ENCODE measurements around the gene CNEP1R1. TPM values are rescaled to one million over a fixed set of nuclear protein-coding genes. Genes with fewer than 3 reads are reported as not detected.
A peak's percentile ranks its signal among the peaks of the same experiment; 100 is the strongest.

Gene CNEP1R1
- polyA plus RNA-seq, 3 donors, result 21.0 to 33.1 (median 30.6) TPM

DNA sequence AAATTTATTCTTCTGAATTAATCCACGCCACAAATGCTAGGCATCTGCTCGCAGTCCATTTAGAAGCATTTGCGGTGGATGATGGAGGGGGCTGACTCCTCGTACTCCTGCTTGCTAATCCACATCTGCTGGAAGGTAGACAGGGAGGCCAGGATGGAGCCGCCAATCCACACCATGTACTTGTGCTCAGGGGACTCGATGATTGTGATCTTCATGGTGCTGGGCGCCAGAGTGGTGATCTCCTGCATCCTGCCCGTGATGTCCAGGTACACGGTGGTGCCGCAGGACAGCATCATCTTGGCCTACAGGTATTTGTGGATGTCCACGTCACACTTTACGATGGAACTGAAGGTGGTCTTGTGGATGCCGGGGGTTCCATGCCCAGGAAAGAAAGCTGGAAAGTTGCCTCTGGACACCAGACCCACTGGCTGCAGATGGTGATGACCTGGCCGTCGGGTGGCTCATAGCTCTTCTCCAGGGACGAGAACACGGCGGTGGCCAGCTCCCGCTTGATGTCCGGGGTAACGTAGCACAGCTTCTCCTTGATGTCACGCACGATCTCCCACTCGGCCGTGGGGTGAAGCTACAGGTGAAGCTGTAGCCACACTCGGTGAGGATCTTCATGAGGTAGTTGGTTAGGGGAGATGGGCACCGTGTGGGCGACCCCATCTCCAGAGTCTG lies 33.2 kb downstream of the CNEP1R1 start:
- no peak for DNase-seq

DNA sequence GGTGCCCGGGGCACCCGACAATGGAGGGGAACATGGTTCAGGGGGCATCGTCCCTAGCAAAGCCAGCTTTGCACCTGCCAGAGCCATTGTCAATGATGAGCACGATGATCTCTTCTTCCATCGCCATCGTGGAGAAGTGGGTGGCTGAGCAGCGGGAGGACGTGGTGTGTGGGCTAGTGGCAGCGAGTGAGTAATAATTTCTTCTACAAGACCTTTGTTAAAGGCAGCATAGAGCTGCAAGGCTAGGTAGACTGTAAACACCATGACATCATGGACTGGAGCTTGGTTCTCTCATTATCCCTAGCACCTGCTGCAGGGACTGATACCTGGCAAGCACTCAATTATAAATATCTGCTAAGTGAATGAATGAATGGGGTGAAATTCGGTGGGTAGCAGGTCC lies 34.1 kb downstream of the CNEP1R1 start:
- DNase-seq, result no peak

DNA sequence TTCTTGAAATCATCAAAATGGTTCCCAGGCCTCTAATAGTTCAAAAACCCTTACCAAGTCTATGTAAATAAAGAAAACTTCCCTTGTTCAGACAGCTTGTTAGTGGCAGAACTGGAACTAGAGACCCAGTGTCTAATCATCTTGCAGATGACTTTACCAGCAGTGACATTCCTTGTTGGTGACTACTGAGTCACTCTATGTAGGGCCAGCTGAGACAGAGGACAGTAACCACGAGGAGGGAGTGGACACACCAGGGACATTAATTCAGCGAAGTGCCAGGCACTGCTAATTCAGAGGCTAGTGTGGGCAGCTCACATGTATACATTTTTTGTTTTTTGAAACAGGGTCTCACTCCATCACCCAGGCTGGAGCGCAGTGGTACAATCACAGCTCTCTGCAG lies 34.6 kb downstream of the CNEP1R1 start:
- no peak for DNase-seq

DNA sequence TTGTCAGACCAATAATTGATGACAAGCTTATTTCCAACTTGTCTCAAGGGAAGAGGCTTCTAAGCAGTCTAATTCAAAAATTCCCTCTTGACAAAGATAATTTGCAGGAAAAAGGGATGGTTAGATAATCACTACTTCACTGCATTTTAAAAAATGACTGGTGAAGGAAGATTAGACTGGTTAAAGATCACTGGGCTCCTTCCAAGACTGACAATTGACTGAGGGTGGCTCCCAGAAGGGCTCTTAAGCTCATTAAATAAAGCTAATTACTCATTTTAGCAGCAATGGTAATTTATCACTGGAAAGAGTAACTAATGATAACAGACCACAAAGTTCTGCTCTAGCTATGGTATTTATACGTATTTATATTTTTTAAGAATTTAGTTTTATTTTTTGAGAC lies 36.3 kb downstream of the CNEP1R1 start:
- no peak for DNase-seq

DNA sequence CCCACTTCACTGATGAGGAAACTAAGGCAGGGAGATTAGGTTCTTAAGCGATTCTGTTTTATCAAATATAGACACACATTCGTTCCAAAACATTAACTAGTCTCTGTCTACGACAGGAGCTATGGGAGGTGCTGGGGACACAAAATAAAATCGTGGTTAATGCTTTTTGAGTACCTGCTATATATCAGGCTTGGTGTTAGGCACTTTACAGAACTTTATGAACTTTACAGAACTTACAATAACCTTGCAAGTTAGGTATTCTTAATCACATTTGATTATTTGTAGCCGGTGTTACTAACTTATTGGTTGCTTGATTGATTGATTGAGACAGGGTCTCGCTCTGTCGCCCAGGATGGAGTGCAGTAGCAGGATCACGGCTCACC lies 40.2 kb downstream of the CNEP1R1 start:
- DNase-seq, result no peak

DNA sequence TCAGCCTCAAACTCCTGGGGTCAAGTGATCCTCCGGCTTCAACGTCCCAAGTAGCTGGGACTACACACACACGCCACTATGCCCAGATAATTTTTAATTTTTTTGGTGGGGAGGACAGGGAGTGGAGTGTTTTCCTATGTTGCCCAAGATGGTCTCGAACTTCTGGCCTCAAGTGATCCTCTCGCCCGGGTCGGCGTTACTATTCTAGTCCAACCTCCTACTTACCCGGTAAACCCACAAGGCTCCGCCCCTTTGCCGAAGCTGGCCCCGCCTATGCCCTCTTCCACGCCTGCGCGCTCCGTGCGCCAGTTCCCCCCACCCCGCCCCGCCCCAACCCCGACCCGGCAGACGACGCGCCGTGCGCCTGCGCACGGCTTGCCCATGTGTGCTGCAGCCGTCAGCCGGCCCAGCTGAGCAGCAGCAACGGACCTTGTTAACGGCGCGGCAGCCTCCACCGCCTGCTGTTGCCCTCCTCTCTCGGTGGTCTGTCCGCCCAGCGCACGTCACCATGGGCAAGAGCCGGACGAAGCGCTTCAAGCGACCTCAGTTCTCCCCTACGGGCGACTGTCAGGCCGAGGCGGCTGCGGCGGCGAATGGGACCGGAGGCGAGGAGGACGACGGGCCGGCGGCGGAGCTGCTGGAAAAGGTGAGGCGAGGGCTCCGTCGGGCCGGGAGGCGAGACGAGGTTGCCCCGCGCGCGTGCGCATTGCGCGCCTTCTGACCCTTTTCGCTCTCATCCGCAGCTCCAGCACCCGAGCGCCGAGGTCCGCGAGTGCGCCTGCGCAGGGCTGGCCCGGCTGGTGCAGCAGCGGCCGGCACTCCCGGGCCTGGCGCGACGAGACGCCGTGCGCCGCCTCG lies 40.8 kb downstream of the CNEP1R1 start, which contains the start of gene HEATR3:
HEATR3 (plus strand) TSS at position 347 of the 858 bp plus-strand sequence; CDS start at position 509, 162 bp downstream.
- peak; percentile 89 for DNase-seq

DNA sequence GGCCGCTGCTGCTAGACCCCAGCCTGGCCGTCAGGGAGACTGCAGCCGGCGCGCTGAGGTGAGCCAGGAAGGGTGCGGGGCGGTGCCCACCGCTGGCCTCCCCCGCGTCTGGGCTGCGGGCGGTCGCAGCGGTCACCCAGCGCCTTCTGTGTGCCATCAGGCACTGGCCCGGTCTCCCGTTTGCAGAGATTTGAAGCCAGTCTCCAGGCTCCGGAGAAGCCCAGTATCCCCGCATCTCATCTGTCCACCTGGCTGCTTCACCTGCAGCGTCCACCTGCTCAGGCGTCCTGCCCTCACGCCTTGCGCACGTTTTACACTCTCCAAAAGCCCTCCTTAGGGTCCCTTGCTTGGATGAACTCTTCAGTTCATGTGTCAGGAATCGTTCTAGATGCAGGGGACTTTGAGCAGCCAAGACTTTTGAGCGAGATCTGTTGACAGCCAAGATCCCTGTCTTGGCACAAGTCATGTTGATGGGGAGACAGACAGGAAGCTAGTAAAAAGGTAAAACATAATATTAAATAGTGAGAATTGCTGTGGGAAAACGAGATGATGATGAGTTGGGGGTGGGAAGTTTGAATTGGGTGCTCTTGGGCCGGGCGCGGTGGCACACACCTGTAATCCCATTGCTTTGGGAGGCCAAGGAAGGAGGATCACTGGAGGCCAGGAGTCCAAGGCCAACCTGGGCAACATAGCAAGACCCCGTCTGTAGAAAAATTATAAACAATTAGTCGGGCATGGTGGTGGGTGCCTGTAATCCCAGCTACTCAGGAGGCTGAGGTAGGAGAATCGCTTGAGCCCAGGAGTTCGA lies 41.7 kb downstream of the CNEP1R1 start:
- DNase-seq, result no peak

DNA sequence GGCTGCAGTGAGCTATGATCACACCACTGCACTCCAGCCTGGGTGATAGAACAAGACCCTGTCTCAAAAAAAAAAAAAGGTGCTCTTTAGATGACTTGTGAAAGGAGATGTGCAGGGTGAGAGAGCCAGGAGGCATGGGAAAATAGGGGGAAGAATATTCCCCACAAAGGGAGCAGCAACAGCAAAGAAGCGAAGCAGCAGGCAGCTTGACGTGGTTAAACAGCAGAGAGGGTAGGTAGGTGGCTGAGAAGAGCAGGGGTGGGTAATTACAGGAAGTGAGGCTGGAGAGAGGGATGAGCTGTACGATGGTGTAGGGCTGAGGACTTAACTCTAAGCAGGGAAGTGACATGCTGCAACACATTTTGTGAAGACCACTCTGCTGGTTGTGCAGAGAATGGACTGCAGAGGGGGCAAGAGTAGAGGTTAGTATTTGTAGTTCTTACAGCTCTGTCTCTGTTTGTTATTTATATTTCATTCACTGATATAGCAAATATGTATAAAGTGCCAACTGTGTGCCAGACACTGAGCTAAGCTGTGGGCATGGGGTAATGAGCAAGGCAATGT lies 42.3 kb downstream of the CNEP1R1 start:
- peak; percentile 42 for DNase-seq

DNA sequence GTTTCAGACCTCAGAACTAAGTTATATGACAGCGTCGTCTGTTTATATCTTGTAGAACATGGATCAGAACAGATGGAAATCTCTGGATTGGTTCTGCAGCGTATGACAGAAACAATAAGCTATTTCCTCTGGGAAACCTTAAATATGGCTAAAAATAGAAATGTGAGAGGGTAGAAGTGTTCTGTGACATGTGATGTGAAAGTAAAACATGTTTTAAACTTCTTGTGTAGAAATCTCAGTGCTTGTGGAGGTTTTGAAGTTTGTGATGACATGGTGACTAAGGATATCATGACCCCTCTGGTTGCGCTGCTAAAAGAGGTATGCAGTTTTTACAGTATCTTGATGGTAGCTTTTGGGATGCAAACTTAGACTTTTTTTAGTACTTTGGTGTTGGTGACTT lies 43.5 kb downstream of the CNEP1R1 start:
- DNase-seq, result no peak

DNA sequence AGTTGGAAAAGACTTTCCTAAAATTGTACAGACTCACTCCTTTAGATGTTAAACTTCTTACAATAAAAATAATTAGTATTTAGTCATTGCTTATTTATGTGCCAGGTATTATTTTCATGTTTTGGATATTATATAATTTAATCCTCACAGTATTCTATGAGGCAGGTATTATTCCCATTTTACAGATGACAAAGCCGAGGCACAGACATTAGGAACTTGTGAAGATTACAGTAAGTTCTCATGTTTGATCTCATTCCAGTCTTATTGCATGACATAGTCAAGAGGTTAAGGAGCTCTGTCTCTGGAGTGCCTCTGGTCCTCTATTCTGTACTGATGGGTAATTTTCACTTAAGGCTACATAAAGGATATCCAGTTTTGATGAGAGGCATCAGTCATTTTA lies 44.0 kb downstream of the CNEP1R1 start:
- DNase-seq, result no peak

DNA sequence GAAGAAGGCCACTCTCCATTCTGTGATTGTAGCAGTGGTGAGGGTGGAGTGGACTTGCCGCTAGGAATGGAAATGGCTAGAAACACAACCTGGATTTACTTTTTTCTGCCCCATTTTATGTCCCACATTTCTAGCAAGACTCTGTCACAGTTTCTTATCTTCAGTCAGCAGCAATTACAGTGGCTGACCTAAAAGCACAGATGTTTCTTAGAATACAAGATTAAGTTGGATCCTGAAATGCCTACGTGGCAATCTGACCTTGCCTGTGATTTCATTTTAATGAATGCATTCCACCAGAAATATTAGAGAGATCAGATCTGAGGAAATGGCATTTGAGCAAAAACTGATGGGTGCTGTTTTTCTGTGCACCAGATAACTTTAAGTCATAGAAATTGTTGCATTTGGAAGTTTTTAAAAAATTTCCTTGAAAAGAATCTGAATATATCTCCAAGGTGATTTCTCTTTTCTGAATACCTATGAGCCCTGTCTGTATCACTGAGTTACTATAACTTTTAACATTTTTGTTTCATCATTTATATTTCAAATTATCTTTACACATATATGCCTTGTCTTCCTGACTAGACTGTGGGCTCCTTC lies 46.1 kb downstream of the CNEP1R1 start:
- DNase-seq, result no peak

DNA sequence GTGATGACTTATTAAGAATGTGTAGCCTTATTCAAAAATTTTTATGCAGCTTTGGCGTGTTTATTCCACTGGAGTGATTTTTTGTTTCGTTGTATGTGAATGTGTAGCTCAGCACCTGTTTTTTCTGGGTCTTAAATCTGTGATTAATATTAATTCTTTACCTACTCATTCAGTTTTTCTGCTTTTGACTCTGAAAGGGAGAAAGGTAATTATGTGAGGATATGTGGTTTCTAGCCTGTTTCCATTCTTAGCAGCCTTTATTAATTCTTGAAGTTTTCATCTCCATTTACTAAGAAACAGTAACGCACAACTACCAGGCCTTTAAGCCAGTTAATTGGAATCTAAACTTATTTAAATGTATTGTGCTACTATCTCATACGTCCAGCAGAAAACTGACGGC lies 47.7 kb downstream of the CNEP1R1 start:
- DNase-seq, result no peak

DNA sequence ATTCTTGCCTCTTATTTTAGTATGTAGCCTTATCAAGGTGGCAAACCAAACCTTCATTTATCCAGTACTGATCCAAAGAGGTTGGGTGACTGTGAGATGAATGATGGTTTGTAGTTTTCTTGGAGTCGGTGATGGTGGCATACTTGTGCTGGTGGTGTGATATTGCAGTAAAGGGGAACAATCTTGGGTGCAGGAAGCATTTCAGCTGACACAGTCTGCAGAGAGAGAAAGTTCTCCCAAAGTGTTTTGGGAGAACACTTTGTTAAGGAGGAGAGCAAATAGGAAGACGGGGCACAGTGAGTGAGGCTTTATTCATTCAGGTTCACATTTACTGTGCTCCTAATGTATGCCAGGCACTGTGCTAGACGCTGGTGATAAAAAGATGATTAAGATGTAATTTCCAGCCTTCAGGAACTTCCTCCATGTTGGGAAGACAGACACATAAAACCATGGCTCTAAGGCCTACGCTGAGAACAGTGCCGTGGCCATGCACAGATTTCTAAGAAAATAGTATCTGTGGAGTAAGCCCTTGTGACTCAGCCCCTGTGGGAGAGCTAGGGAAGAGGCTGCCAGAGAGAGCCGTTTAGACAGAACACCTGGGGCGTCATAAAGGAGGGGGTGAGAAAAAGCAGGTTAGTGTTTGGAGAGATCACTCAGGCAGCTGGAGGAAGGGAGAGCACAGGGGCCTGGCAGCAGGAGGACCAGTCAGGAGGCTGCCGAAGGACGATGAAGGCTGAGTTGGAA lies 54.5 kb downstream of the CNEP1R1 start:
- DNase-seq, result no peak

DNA sequence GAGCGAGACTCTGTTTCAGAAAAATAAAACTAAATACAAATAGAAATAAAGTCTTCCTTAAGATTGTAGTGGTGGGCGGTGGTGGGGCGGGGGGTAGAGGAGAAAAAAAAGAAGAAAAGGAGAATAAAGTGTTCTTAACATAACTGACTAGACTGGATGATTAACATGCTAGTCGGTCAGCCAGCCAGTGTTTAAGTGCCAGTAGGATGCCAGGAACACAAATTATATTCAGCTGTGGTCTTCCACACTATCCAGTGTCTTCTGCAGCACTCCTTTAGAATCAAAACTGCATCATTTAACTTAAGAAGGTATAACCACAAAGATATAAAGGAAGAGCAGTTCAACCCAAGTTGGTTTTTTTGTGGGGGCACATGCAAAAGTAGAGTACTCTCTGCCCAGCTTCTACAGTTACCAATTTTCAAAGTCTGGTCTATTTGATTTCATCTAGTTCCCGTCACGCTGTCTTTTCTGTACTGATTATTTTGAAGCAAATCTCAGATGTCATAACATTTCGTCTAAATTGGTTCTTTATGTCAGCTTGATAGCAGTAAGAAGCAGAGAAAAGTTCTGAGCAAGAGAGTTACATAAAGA lies 56.5 kb downstream of the CNEP1R1 start:
- no peak for DNase-seq

DNA sequence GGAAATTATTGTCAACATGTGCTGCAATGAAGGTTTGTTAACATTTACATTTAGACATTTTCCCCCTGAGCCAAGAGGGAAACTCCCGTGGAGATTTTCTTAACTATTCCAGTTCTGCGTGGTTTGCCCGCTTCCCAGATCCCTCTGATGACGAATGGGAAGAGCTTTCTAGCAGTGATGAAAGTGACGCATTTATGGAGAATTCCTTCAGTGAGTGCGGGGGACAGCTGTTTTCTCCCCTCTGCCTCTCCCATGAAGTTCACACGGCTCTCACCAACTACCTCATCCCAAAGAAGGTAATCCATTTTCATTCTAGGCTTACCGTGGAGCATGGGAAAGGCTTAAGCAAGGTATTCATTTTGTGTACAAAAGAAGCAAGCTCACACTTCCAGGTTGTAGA lies 59.0 kb downstream of the CNEP1R1 start:
- no peak for DNase-seq

DNA sequence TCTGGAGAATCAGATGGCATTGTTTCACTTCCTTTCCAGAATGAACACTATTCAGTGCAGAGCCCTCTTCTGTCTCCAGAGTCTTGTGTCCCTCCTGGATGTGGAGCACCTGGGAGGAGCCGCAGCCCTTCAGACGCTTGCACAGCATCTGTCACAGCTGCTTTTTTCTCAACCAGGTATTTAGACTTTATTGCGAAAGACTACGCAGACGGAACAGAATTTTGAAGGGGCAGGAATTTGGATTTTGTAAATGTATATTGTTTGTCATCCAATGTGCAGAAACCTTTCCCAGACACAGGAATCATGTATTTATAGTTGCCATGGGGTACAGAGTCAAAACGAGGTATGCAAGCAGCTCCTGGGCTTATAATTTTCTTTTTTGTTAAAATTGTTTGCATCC lies 61.2 kb downstream of the CNEP1R1 start:
- no peak for DNase-seq

Data from renal pelvis (tissue), 4 donors.